NCI-H524 (cell line): Measurements from ENCODE around the gene SETD7.
A peak's percentile ranks its signal among the peaks of the same experiment; 100 is the strongest.

Source experiments
- DNase-seq, 2 experiments: peaks; one replicate each; lab custom pipeline; 2025; lab: John Stamatoyannopoulos, UW

Gene SETD7

DNA sequence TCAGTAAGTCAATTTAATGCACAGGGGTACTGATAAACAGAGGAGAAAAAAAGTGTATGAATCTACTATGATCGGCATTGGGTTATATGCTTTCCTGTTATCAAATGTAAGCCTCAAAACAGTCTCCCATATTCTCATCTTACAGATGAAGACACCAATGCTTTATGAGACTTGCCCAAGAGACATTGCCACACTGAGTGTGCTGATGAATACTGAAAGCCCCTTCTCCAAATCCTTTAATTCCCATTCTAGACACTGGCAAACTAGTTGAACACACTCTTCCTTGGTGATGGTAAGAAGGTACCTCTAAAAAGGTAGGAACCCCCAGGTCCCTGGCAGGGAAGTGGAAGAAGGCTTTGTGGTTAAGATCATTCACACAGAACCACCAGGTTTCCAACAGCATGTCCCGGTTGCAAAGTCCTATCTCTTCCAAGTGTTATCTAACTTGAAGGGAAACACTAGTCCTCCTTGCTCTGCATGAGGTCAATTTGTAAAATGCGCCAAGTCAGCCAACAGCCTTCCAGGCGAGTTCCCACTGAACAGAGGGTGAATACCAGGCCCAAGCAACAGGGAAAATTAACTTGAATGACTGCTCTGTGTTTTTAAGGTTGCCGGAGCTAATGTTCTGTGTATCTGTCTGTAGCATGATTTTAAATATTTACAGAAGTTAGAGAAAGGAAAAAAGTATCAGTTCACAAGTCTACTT lies 5.1 kb downstream of the SETD7 start:
- no peak for DNase-seq

- DNase-seq = no peak
Observed at GRCh38 chr4:139547979-139548378, 8.0 kb downstream of the SETD7 start.

DNA sequence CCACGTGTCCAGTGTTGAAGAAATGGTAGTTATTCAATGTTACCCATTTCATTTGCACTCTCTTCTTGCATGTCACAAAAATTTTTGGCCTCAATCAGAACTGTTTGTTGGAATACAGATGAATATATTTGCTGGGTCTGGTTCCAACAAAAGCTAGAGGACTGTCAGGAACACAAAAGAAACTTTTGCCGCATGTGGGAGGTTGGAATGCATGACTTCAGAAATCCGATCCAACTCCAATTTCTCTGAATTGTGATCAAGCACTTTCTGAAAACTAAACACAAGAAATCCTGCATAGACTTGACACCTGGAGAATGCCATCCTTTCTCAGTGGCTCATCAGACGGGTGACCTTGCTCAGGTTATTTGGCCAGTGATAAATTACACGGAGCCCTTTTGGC lies 15.4 kb downstream of the SETD7 start:
- DNase-seq = no peak

- no peak for DNase-seq
Observed at GRCh38 chr4:139540161-139540560, 15.9 kb downstream of the SETD7 start.

- DNase-seq = no peak
Observed at GRCh38 chr4:139537292-139537691, 18.7 kb downstream of the SETD7 start.

- no peak for DNase-seq
Observed at GRCh38 chr4:139535871-139536234, 20.2 kb downstream of the SETD7 start.

- no peak for DNase-seq
Observed at GRCh38 chr4:139535228-139535870, 20.7 kb downstream of the SETD7 start.

DNA sequence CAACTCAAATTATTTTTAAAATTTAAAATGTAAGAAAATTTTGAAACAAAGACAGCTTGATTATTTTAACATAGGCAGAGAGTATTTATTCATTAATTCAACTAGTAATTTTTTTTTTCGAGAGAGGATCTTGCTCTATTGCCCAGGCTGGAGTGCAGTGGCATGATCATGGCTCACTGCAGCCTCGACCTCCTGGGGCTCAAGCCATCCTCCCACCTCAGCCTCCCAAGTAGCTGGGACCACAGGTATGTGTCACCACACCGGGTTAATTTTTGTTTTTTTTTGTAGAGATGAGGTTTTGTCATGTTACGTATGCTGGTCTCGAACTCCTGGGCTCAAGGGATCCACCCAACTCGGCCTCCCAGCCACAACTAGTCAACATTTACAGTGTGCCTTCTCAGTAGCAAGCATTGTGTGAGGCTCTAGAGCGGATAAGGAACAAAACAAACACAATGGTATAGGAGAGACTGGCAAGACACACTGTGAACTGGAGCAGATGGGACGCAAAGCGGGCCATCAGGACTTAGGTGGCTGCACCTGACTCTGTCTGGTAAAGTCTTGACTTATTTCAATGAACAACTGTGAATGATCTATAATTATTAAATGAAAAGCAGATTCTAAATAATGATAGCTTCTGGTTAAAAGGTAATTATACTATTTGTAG lies 21.6 kb downstream of the SETD7 start:
- DNase-seq = no peak

DNA sequence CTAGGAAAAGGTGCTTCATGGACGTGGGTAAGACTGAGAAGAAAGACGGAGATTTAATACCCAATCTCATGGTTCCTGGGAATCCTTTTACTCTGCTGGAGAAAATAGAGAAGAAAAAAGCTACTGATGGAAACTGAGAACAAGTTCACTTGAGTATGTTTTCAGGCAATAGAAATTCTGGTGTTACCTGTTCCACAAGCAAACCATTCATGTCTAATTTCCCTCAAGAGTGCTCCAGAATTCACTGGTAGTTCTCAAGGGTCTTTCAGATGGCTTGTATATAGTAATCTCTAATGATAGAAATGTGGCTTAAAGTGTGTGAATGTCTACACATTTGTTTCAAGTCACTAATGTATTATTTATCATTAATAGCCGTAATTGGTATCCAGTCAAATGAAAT lies 22.5 kb downstream of the SETD7 start:
- no peak for DNase-seq

DNA sequence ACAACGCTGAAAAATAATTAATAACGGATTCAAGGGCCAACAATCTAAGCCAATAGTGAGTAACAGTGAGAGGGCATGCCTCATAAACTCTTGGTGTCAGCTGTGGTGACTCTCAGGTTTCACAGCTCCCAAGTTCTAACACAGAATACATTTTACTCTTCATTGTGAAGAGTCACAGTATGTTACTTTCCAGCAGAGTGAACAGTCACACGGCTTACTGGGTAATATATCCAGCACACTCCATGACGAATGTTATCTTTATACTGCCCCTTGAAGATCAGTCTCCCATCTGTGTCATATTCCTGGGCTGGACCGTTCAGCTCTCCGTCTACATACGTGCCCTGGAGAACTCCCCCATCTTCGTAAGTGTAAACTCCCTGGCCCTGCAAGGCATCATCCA lies 23.1 kb downstream of the SETD7 start:
- peak; percentile 45 to 76 for DNase-seq

DNA sequence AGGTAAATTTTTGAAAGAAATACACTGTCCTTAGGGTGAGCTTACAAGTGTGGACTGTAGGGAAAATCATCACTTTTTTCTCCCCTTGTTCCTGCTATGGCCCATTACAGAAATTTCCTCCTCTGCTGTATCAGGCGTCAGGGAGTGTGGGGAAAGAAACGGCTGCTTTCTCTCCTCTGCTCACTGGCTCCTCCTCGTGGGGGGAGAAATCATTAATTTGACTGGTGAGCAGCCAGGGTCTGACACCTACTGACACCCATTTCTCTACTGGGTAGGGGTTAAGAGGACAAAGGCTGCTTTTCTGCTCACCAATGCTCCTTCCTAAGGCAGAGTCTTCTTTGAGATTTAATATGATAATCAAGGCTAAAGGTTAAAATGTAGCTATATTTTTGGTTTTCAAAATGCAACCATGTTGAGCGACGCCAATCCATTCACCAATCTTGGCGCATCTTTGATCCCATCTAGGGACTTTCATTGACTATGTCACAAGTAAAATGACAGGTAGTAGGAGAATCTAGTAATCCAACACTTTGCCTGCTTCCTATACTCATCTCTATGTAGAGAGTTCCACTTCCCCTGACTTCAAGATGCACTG lies 25.1 kb downstream of the SETD7 start:
- DNase-seq = peak in 1 of 2 experiments; percentile 14

DNA sequence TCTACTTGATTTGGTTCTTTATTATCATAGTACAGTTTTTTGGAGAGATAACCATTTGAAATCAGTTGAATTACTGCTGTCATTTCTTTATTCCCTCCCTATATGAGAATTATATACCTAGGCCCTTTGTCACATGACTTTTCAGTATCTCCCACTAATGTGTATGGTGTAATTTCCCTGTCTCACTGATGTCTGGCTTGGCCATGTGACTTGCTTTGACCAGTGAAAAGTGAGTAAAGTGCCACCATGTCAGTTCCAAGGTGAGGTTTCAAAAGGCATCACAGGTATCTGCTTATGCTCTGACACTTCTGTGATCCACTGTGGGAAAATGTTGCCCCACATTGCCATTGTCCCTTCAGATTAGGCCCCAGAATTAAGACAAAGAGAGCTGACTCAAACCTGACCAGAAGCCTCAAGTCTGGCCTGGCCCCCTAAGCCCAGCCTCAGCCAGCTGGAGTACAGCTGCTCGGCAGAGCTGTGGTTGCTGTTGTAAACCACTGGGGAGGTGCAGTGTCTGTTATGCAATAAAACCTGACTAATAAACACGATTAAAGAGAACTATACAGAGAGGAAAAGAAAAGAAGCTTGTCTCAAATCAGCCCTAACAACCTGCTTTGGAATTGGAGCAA lies 27.5 kb downstream of the SETD7 start:
- peak in 1 of 2 experiments; percentile 11 for DNase-seq

DNA sequence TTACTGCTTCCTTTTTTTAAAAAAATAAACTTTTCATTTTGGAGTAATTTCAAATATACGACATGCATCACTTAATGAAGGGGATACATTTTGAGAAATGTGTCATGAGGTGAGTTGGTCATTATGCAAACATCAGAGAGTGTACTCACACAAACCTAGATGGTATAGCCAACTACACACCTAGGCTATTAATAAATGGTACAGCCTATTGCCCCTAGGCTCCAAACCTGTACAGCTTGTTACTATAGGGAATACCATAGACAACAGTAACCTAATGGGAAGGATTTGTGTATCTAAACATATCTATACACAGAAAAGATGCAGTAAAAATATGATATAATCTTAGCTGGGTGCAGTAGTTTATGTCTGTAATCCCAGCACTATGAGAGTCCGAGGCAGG lies 29.1 kb downstream of the SETD7 start:
- DNase-seq = no peak

DNA sequence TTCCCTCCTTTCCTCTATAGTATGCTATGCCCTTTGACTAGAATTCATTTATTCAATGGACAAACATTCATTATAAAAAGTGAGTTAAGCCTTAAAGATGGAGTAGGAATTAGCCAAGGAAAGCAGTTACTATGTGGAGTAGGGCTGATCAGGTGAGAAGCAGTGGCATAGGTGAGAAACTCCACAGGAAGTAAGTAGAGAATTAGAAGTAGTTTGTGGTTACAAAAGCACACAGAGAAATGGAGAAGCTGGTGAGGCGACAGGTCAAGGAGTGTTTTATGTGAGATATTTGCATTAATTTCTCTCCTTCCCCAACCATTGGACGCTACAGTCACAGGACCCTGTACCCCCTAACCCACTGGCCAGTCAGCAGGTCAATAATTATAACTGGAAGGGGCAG lies 30.6 kb downstream of the SETD7 start:
- no peak for DNase-seq

GRCh38 chr4:139524062-139524631 lies 31.9 kb downstream of the SETD7 start:
- peak in 1 of 2 experiments; percentile 1 for DNase-seq

DNA sequence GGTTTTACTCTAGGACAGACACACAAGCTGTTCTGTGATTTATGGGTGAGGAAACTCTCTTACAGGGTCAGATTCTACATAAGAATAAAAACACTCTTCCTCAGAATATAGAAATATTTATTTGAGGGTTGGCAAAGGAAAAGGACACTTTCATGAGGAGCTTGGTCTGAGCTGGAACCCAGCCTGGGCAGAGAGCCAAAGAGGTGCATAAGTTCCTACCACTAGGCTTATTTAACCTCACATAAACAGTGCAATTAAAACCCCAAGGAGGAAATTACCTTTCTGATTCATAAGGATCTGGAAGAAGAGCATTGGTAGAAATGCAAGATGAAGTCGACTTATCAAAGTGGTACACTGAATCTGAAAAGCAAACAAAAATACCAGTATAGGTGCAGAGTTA lies 32.9 kb downstream of the SETD7 start:
- DNase-seq = no peak

DNA sequence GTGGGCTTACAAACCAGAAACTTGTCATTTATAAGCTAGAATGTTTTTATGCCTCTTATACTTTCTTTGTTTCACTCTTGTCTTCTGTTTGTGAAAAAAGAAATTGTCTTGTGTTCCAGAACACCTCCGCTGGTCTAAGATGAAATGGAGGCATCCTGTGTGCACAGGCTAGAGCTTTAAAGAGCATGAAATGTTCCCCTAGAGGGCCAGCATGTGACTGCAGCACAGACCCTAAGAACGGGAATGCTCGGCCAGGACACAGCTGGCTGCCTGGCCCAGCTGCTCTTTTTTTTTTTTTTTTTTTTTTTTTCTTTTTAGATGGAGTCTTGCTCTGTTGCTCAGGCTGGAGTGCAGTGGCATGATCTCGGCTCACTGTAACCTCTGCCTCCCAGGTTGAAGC lies 33.6 kb downstream of the SETD7 start:
- DNase-seq = no peak

DNA sequence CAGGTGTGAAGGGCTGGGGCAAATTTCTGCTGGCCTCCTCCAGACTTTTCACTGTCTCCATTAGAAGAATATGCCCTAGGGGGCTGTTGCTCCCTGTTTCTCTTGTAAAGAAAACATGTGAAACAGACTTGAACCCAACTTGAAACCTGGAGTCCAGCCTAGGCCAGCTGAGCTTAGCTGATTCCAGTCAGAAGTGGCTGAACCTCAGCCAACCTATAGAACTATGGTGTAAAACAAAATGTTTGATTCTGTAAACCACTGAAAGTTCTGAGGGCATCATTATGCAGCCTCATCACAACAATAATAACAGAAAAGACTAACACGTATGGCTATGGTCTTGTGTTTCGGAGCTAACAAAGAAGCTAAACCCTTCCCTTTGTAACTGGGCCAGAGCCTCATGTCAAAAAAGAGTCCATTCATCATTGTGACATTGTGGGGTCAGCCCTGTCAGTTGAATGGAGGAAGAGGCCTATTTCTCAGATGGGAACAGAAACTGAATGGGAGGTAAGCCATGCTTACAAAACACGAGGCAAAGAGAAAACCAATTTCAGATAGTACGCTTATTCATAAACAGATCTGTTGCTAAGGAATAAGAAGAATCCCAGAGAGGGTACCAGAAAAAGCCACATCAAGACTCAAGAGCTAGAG lies 34.1 kb downstream of the SETD7 start:
- no peak for DNase-seq

- no peak for DNase-seq
Observed at GRCh38 chr4:139515531-139515958, 40.5 kb downstream of the SETD7 start.

DNA sequence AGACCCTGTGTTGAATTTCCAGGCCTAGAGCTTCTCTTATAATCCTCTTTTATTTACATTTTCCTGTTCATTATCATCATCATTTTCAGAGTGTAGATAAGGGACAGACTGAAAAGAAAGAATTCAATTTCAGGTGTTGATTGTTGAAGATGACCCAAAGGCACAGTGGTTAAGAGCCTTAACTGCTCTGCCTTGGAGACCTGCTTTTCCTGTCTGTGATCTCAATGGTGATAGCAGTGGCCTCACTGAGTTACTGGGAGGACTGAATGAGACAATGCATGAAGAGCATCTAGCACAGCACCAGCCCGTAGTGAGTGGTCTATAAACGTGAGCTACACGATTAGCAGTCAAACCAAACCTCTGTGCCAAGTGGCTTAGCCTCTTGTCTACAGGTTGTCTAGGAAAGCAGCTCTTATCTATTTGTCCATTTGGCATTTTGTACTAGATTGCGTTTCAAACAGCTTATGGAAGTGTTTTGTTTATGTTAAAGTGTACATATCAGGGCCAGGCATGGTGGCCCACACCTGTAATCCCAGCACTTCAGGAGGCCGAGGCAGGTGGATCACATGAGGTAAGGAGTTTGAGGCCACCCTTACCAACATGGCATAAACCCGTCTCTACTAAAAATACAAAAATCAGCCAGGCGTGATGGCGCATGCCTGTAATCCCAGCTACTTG lies 41.5 kb downstream of the SETD7 start:
- DNase-seq = no peak

GRCh38 chr4:139511320-139511719 lies 44.7 kb downstream of the SETD7 start:
- no peak for DNase-seq
